GM12892 (cell line): ENCODE measurements around the gene CD46.
"Not testable (repeated sequence)": the region's sequence is repeated elsewhere in the genome, so short reads cannot be mapped to it uniquely, and the experiment has no call there.

Experiments used
- DNase-seq: peaks from one replicate; pipeline ENCODE4 v3.0.0; 2011; ENCODE audit not compliant: insufficient read length
- FAIRE-seq: peaks from 2 replicates; lab custom pipeline; 2011; peaks lifted over from hg19 to GRCh38; lab: Jason Lieb, UNC
- POLR2A ChIP-seq: IDR thresholded peaks from 2 replicates; pipeline ENCODE4 v1.6.1; 2011; ENCODE audit warnings: low read depth, low read length, control low read depth
- POLR2AphosphoS5 ChIP-seq: IDR thresholded peaks from 2 replicates; pipeline ENCODE4 v1.6.1; 2011; ENCODE audit warnings: low read depth, low read length, control low read depth
- TAF1 ChIP-seq: IDR thresholded peaks from 2 replicates; pipeline ENCODE4 v1.6.1; 2011; ENCODE audit warnings: low read depth, mild to moderate bottlenecking, control low read depth, low read length, borderline replicate concordance

The CD46 gene

GRCh38 chr1:207754011-207754410 is 2.2 kb downstream of the CD46 start:
- no peak for FAIRE-seq
- no peak for TF ChIP-seq POLR2A
- TF ChIP-seq POLR2AphosphoS5 = no peak
- no peak for TF ChIP-seq TAF1
- DNase-seq = no peak

DNA sequence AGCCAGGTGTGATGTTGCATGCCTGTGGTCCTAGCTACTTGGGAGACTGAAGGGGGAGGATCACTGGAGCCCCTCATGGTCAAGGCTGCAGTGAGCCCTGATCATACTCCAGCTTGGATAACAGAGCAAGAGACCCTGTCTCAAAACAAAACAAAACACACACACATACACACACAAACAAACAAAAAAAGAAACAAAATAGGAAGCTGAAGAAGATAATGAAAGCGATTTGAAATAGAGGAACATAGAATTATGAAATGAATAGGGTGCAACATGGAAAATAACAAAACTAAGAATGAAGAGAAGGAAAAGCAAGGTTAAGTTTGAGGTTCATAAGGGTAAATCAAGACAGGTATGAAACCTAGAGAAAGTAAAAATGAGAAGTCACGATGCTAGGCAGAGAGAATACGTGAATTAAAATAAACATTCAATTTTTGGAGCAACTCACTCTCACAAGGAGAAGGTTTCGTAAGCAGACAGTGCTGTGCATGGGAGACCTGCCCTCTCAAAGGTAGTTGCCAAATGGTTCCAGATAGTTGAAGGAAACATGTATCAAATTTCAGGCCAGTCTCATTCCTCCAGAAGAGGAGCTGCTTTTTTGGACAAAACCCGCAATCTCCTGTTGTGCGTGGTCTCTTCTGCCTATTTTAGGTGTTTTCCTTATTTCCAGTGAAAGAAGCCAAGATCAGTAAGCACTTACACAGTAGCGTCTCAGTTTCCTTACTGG is 3.3 kb downstream of the CD46 start:
- TF ChIP-seq TAF1 (no peak), POLR2AphosphoS5 (no peak), POLR2A (no peak)
- FAIRE-seq = no peak
- no peak for DNase-seq

- DNase-seq (no peak), FAIRE-seq (no peak)
- TF ChIP-seq POLR2A = no peak
- no peak for TF ChIP-seq TAF1
- no peak for TF ChIP-seq POLR2AphosphoS5
Measured at GRCh38 chr1:207755846-207756693, 4.2 kb downstream of the CD46 start.

DNA sequence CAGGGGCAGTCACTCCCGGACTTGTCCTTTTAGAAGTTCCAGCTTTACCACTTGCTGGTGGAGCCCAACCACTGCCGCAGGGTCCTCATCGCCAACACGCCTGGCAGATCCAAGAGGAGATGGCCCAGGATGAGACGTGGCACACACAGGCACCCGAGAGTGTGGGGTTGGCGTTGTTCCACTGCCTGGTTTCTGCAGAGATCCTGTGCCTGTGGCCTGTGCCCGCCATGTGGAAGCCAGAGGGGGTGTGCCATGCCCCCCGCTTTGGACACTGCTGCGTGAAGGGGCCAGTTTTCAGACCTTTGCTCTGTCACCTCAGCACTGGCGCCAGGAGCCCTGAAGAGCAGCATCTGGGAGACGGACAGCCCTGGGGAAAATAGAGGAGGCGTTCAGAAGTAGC is 10.8 kb downstream of the CD46 start:
- FAIRE-seq (no peak), DNase-seq (no peak)
- TF ChIP-seq POLR2A (no peak), POLR2AphosphoS5 (no peak), TAF1 (no peak)

GRCh38 chr1:207763091-207763490 is 11.2 kb downstream of the CD46 start:
- TF ChIP-seq TAF1 = no peak
- TF ChIP-seq POLR2A = no peak
- TF ChIP-seq POLR2AphosphoS5 = no peak
- FAIRE-seq (no peak), DNase-seq (no peak)

- TF ChIP-seq TAF1 (no peak), POLR2A (no peak), POLR2AphosphoS5 (no peak)
- no peak for FAIRE-seq
- no peak for DNase-seq
Measured at GRCh38 chr1:207763972-207764371, 12.1 kb downstream of the CD46 start.

DNA sequence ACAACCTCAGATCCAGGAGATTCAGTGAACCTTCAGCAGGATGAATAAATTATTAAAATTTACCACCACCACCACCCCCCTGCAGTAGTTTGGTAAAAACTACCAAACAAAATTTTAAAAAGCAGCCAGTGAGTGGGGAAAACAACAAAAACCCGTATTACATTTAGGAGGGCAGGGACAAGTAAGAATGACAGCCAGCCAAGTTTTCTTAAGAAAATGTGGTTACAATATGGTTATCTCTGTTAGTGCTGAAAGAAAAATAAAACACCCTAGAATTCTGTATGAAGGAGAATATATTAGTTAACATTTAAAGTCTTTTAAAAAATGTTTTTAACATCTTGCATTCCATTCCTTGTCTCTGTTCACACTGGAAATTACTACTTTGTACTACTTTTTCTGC is 14.7 kb downstream of the CD46 start:
- DNase-seq = no peak
- FAIRE-seq = no peak
- TF ChIP-seq TAF1 (no peak), POLR2AphosphoS5 (no peak)

GRCh38 chr1:207770514-207770913 is 18.7 kb downstream of the CD46 start:
- not testable (repeated sequence) for FAIRE-seq, DNase-seq

DNA sequence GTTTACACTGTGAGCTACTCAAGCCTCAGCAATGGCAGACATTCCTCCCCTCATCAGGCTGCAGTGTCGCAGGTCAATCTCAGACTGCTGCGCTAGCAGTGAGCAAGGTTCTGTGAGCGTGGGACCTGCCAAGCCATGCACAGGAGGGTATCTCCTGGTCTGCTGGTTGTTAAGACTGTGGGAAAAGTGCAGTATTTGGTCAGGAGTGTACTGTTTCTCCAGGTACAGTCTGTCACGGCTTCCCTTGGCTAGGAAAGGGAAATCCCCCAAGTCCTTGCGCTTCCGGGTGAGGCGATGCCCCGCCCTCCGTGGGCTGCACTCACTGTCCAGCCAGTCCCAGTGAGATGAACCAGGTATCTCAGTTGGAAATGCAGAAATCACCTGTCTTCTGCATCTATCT is 24.2 kb downstream of the CD46 start:
- not testable (repeated sequence) for FAIRE-seq, DNase-seq

GRCh38 chr1:207777412-207777811 is 25.6 kb downstream of the CD46 start:
- DNase-seq, FAIRE-seq: not testable (repeated sequence)

DNA sequence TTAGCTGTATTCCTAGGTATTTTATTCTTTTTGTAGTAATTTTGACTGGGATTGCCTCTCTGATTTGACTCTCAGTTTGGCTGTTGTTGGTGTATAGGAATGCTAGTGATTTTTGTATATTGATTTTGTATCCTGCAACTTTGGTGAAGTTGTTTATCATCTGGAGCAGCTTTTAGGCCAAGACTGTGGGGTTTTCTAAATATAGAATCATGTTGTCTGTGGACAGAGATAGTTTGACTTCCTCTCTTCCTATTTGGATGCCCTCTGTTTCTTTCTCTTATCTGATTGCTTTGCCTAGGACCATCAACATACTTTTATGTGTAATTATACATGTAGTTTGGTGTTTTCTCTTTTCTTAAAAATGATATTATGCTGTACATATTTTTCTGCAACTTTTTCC is 27.2 kb downstream of the CD46 start:
- no peak for TF ChIP-seq POLR2AphosphoS5
- no peak for TF ChIP-seq TAF1
- TF ChIP-seq POLR2A = no peak
- DNase-seq (no peak), FAIRE-seq (no peak)

DNA sequence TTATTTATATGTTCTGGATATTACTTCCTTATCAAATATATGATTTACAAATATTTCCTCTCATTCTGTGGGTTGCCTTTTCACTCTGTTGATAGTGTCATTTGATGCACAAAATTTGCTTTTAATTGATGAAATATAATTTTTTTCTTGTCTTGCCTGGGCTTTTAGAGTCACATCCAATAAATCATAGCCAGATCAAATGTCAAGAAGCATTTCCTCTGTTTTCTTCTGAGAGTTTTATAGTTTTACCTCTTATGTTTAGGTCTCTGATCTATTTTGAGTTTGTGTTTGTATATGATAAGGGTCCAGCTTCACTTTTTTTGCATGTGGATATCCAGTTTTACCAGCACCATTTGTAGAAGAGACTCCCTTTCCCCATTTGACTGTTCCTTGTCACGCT is 29.5 kb downstream of the CD46 start:
- TF ChIP-seq POLR2AphosphoS5 = no peak
- no peak for TF ChIP-seq TAF1
- TF ChIP-seq POLR2A = no peak
- DNase-seq (no peak), FAIRE-seq (no peak)
